GM18519 (cell line): ENCODE data around the gene TLE1.
"Not testable (repeated sequence)": the region's sequence is repeated elsewhere in the genome, so short reads cannot be mapped to it uniquely, and the experiment has no call there.

Source experiments
- ATAC-seq: cut with Tn5 transposase; IDR thresholded peaks from one replicate; pipeline ENCODE4 v1.9.1; 2021; ENCODE audit warnings: mild to moderate bottlenecking, moderate library complexity; ENCODE audit not compliant: unreplicated experiment, low FRiP score

Gene TLE1

DNA sequence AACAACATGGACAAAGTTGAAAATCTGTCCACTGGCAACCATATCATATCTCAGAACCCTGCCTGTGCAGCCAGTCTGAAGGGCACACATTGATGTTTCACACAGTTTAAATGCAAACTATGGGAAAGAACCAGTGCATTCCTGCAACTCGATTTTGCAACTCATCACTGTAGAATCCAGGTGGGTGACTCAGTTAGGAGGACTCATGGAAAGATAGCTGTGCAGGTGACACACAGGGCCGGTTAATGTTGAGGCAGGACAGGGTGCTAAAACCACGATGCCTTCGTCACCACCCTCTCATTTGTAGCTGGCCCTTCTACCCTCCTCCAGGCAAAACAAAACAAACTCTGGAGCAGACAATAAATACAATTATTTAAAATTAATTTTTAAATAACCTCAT lies 62.8 kb downstream of the TLE1 start:
- no peak for ATAC-seq

DNA sequence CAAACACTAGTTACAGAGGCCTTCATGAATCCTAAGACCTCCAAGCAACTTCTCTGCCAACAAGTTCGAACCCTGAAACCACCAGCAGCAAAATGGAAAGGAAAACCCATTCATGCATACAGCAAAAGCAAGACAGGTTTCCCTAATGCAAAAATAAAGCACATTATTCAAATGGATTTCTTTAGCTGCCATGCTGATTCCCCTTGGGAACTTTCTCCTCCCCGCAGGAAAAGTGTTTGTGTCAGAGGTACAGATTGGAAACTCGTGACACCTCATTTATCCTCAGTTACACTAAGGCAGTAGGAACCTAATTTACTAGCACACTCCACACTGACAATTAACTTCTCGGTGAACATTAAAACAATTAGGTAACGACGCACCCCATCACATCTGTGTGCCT lies 63.4 kb downstream of the TLE1 start:
- ATAC-seq, result no peak

DNA sequence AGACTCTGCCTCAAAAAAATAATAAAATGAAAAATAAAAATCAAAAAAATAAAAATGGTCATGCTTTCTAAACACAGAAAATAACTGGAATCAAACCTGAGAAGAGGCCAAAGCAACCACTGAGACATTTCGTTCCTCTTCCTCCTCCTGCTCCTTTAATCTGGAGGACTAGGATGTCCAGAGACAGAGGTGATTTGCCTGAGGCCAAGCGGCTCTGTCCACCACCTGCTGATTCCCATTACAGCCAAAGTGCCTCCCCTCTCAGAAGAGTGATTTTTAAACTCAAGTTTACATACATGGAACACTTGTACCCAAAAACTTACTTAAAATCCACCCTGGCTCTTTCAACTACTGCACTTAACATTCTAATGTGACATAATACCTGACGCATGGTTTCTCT lies 65.6 kb downstream of the TLE1 start:
- ATAC-seq, result no peak

DNA sequence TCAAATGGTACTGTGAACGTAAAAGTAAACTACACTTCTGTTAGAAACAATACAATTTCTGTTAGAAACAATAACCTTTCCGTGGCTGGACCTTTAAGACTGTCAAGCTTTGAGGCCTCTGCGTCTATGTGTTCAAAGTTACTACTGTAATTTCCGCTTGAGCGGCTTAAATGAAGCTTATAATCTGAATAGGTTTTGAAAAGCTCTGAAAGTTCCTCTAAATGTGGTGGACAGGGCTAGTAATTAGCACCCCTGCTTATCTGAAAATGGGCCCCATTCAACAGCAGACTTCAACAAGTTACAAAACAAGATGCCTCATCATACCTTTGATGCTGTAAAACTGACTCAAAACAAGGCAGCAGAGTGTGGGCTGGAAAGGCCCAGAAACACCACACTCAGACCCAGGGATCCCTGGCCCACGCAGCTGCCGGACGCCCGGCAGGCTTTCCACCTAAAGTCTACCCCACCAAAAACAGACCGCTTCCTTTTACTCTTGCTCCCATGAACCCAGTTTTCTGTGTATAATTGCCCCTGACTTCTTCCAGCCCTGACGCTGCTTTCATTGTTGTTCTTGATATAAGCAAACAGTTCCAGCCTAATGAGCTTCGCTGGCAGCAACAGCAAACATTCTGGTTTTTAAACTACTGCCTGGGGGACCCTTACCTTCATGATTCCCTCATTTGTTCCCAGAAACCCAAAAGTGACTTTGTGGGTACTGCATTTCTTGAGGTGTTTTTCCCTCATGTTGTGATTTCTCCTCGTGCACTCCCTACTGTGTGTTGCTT lies 66.7 kb downstream of the TLE1 start:
- no peak for ATAC-seq

DNA sequence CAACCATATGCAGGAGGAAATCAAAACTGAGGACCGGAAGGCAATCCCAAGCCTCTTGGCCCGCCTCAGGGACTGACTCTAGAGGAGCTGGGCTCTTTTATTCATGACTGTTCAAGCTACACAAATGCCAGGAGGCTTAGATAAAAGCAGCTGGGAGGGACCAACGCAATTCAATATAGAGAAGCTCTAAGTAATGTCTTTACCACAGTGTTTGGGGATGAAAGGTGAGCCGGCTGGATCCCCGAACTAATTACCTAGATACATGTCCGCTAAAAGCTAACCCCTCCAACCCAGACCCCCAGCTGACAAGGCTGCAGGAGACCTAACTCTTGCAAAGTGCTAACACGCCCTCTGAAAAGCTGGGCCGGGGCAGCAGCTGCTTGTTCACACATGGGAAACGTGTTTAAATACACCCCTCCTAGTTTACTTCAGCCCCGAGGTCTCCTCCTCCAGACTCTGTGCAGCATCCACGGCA lies 67.5 kb downstream of the TLE1 start:
- no peak for ATAC-seq

DNA sequence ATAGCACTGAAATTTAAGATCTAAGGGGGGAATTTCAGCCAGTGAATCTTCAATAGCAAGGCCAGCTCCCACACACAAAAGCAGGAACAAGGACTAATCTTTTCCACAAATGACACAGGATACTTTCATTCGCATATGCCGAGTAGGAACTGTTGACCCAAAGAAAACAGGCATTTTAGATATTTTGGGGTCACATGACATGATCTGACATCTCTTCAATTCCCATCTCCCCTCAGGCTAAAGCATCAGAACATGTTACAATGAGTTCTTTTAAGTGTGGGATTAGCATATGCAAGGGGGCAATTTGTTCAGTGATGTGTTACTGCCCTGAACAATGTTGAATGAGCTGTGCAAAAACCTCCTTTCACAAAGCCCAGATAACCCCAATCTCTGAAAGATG lies 68.2 kb downstream of the TLE1 start:
- no peak for ATAC-seq

DNA sequence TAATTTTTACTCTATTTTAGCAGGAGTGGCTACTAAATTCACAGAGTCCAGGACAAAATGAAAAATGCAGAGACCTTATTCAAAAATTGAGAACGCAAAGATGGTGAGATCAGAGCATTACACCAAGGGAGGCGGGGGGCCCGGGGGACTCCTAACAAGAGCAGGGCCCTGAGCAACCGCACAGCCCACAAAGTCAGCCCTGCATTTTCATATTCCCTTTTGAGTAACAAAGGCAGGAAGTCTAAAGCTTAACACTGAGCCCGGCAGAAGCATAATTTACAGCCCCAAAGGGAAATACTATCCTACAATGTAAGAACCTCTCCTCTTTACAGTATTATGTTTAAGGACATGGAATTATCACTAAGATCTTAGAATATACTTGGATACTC lies 69.4 kb downstream of the TLE1 start:
- ATAC-seq, result peak; percentile 44

DNA sequence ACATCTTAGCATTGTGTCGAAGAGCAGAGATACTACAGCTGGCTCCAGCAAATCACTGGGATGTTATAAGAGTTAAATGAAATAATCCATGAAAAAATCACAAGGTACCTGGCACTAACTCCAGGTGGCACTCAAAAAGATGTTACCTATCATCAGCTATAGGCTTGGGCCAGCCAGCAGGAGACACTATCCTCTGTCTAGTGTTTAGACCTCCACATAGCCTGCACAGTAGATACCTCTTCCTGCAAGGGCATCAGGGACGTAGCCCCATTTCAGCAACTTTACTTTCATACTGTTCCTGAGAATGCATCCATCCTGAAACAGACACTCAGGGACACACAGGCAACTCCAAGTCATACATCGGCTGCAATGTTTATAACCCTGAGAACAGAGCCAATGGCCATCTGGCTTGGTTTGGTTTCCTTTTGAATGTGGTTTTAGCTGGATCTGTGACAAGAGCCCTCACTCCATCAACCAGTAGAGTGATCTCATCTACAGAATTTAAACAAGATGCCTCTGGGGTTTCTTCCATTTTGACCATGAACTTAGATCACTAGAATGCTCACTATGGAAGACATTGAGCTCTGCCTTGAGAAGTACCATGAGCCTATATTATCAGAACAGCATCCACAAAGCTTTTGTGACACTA lies 69.9 kb downstream of the TLE1 start:
- peak; percentile 35 for ATAC-seq

DNA sequence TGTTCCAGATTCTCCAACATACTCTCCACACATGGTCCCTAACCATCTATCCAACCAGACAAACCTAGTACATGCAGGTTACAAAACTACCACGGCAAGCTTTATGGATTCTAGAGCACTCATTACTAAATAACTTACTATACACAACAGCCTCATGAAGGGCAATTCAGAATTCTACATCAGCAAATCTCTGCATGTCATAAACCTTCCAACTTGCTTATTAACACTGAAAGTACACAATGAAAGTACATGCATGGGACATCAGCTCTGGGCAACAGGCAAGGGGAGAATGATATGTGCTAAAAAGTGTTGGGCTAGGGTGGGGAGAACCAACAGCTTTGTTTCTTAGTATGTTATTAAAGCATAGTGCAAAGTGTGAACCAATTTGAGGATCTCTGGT lies 70.4 kb downstream of the TLE1 start:
- ATAC-seq, result no peak

DNA sequence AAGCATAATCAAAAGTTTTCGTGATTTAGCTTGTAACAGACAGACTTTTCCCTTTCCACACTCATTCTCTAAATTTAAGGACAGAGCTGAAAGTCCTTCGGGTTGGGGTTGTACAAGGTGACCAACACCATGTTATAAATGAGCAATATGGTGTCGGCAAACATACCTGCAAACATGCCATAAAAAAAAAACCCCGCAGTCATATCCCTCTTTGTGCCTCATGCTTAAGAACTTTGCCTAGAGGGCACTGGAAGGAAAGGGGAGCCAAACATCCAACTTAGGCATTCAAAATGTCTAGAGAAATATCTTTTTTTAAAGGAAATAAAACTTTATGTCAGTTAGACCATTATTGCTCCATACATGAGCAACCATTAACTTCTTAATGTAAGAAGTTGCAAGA lies 73.2 kb downstream of the TLE1 start:
- no peak for ATAC-seq

DNA sequence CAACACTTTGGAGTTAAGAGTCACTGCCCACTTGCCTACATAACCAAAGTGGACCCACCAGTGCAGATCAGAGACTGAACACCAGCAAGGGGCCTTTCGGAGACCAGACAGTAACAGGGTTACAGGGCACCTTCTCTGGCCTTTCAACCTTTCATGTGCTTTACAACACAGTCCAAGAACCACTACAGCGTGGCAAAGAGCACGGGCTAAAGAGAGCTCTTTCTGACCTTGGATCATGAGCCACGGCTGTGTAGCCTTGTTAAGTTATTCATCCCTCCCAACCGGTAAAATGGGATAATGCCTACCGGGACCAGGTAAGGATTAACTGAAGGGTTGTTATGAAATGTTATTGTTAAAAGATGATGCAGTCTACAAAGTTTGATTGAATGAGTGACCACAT lies 75.0 kb downstream of the TLE1 start:
- ATAC-seq, result no peak

DNA sequence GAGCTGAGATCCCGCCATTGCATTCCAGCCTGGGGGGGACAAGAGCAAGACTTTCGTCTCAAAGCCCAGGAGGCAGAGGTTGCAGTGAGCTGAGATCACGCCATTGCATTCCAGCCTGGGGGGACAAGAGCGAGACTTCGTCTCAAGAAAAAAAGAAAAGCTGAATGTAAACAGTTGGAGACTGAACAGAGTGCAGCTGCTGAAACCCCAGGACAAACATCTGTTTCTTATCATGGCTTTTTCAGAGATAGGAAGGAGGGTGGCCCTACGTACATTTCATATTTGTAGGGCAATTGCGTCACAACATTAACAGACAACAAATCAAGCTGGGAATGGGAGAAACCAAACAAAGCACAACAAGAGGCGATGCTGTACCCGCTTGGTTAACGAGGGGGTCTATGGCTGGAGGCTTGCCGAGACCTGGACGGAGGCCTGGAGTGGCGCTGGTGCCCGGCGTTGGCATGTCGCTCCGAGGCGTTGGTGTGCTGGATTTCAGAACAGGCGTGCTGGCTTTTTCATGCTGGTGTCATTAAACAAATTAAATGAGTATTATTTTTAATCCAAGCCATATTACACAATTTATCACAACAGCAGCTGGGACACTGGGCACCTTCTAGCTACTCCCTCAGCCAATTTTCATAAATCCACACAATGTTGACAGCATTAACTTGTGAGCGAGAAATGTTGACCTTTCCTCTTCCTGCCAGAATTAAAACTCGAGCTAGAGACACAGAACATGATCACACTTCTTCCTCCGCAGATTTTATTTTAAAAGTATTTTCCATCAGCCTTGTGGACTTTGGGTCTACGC lies 76.1 kb downstream of the TLE1 start:
- ATAC-seq, result no peak

DNA sequence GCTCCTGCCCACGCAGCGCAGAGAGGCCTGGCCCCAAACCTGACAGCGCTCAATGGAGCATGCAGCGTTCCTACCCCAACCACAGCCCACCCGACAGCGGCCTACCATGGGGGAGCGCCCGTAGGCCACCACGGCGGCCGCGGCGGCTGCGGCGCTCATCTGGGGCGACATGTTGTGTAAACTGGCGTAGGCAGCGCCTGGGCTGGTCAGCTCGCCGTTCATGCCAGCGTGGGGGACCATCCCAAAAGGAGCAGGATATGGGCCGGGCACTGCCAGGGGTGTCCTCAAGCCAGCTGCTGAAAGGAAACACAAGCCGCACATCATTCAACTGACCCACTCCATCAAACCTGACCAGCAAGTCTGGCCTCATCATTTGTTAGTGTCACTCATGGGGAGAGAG lies 77.7 kb downstream of the TLE1 start:
- ATAC-seq, result no peak

DNA sequence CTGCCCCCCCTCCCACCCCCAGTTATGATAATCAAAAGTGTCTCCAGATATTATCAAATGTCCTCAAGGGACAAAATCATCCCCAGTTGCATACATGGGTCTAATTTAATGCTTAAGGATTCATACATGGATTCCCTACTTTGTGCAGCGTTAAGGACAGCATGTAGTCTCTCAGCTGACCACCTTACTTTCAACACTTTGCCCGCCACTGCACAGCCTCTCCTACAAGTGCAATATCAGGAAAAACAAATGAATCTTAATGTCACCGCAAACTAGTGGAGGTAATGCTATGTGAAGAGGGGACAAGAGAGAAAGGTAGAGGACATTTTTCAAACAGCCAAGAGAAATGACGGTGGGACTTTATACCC lies 78.6 kb downstream of the TLE1 start:
- no peak for ATAC-seq

DNA sequence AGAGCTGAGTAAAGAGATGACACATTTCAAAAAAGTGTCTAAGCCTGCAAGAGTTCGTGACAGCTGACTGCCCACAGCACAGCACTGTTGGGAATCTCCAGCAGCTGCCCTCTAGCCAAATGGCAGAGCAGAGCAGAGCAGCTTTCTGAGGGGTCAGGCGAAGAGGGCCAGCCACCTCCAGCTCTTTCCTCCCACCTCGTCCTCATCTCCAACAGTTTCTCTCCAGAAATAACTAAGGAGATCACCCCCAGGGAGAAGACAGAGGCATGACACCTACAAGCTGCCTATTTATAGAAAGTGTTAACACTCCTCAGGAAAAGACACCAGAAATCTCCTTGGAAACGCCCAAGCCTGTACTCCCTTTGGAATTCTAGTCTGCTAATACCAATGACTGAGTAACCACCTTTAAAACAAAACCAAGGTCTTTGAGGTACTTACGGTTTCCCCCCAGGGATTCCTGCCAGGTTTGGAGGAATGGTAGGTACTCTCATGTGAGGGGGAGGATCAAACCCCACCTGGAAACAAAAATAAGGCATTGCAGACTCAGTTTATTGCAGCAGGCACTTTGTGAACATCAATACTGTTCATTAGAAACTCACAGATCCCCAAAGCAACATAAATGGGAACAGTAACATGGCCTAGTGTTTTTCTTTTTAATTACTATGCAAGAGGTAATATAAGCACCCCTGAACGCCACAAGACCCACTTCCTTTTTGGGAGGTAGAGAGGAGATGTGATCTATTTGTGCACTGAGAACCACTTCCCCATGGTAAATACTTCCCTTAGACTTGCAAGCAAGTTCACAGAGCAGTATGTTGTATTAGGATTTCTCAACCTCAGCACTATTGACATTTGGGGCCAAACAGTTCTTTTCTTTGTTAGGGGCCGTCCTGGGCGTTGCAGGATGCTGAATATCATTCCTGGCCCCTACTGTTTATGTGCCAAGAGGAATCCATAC lies 79.3 kb downstream of the TLE1 start:
- peak; percentile 81 for ATAC-seq

DNA sequence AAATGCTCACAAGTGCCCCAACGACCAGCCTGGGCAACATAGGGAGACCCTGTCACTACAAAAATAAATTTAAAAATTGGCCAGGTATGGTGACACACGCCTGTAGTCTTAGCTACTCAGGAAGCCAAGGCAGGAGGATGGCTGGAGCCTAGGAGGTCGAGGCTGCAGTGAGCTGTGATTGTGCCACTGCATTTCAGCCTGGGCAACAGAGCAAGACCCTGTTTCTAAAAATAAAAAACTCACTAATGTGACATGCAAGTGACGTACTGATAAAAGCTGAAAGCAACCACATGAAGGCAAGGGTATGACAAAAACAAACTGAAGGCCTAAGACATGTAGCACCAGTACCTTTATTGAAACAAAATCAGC lies 81.1 kb downstream of the TLE1 start:
- no peak for ATAC-seq

DNA sequence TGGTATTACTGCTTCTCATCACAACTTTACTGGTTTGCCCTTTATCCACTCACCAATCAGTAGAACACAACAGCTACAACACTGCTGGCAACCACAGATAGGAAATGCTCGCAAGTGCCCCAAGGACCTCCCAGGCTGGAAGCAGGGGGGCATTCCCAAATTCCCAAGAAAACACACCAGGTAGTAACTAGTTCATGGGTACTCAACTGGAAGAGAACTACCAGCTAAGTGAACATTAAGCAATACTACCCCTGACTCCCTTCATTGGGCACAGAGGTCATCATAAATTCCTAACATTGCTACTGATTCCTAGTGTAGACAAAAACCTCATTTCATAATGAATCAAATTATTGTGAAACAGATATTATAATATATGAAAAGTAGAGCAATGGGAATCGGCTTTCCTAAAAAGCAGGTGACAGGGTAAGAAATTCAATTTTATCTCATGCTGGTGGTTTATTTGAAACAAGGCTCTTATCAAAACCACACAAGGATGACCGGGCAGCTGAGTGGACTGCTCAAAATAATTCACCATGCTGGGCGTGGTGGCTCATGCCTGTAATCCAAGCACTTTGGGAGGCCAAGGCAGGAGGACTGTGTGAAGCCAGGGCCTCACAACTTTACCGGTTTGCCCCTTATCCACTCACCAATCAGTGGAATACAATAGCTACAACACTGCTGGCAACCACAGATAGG lies 81.6 kb downstream of the TLE1 start:
- no peak for ATAC-seq

DNA sequence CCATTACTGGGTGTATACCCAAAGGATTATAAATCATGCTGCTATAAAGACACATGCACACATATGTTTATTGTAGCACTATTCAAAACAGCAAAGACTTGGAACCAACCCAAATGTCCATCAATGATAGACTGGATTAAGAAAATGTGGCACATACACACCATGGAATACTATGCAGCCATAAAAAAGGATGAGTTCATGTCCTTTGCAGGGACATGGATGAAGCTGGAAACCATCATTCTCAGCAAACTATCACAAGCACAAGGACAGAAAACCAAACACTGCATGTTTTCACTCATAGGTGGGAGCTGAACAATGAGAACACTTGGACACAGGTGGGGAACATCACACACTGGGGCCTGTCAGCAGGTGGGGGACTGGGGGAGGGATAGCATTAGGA lies 83.1 kb downstream of the TLE1 start:
- ATAC-seq, result not testable (repeated sequence)

DNA sequence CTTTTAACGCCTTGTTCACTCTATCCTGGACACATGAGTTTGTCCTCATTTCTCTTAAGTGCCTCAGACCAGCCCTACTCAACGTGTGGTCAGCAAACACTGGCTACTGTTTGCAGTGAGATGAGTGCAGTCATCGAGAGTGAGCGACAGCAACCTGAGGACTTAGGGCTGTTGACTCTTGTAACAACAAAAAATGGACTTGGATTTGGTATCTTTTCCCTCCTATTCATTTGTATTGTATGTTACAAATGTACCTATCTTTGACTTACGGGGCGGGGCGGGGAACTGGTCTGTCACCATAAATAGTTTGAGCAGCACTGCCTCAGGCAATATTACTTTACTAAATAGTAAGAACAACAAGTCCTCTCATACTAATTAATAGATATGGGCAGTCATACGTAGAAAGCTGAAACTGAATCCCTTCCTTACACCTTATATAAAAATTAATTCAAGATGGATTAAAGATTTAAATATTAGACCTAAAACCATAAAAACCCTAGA lies 84.1 kb downstream of the TLE1 start:
- no peak for ATAC-seq
